Activated CD8-positive, alpha-beta T cell treated with anti-CD3 and anti-CD28 coated beads for 36 hours (primary cell): ENCODE results near the gene DPF3. TPM values are rescaled to one million over a fixed set of nuclear protein-coding genes. Genes with fewer than 3 reads are reported as not detected.

Experiments used
- ATAC-seq: fragments of 200-7000 bp; cut with Tn5 transposase; one replicate; pipeline ENCODE4 v1.10.0; 2021; ENCODE audit warnings: mild to moderate bottlenecking, moderate library complexity
- CTCF ChIA-PET: fragments of 350-600 bp; sonication (Branson Sonifier 250); formaldehyde crosslinking; loops from one replicate; lab custom pipeline; 2021; ENCODE audit warnings: antibody characterized with exemption; lab: Charles Lee
- POLR2A ChIA-PET: fragments of 350-600 bp; sonication (Branson Sonifier 250); formaldehyde crosslinking; loops from one replicate; lab custom pipeline; 2021; ENCODE audit warnings: antibody characterized with exemption; lab: Charles Lee
- DNase-seq: peaks from one replicate; pipeline ENCODE4 v3.0.0-alpha.2; 2020
- H3K27ac Mint-ChIP-seq: one replicate; pipeline ENCODE4 v1.8.0; 2021; ENCODE audit warnings: mild to moderate bottlenecking, mixed read lengths
- H3K27me3 Mint-ChIP-seq: one replicate; pipeline ENCODE4 v1.8.0; 2021; ENCODE audit warnings: mixed read lengths
- H3K36me3 Mint-ChIP-seq: one replicate; pipeline ENCODE4 v1.8.0; 2021; ENCODE audit warnings: low read depth, mixed read lengths
- H3K4me1 Mint-ChIP-seq: one replicate; pipeline ENCODE4 v1.8.0; 2021; ENCODE audit warnings: low read depth, mixed read lengths
- H3K4me3 Mint-ChIP-seq: one replicate; pipeline ENCODE4 v1.8.0; 2021; ENCODE audit warnings: mild to moderate bottlenecking, moderate library complexity, mixed read lengths
- H3K9me3 Mint-ChIP-seq: one replicate; pipeline ENCODE4 v1.8.0; 2021; ENCODE audit warnings: mixed read lengths
- intact Hi-C: fragments of 100-400 bp; cut with micrococcal nuclease; formaldehyde crosslinking; loops from one replicate; pipeline ENCODE4 v1.10.0; 2022
- total RNA-seq, 2 experiments: library from RNA; stranded (reverse); gene quantifications; one replicate each; pipeline ENCODE4 v1.2.3, GENCODE V29; 2021
- TF ChIP-seq, protein P1 (sequence below): fragments of 200-600 bp; IDR thresholded peaks from one replicate; pipeline ENCODE4 v1.8.0; 2022; ENCODE audit warnings: antibody characterized with exemption, mild to moderate bottlenecking

The DPF3 gene
- total RNA-seq, 2 experiments from 2014 or later, result 0.13 to 0.54 TPM

DNA sequence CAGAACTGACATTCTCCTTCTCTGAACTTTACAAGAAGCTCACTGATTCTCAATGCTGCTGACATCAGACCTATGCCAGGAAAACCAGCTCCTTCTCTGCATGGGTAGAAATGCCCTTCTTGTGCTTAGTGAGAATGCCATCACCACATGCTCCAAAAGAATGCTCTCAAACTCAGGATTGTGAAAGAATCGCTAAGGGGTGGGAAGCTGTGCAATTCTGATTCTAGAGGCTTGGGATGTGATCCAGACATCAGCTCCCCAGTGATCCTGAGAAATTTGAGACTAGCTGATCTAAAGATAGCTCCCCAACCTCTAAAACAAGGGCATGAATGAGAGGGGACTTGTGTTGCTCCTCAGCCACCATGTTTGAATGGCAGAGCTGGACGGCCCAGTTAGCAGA lies 113.2 kb downstream of the DPF3 start:
- intact Hi-C loops, result no loop called here
- DNase-seq, result no peak
- peaks cover 6% of the 10 kb centered on the region for H3K9me3 Mint-ChIP-seq
- H3K27ac Mint-ChIP-seq, result no peak overlapping the region
- peaks cover 9% of the 10 kb centered on the region for H3K4me1 Mint-ChIP-seq
- H3K36me3 Mint-ChIP-seq, result no peaks in the 10 kb centered on the region
- ChIA-PET CTCF (interaction anchor here (1.1 kb wide), 1 partner anchor 20 kb away, joined by 3 read pairs; no protein-coding TSS in a partner anchor), POLR2A (interaction anchor here (1.3 kb wide), 1 partner anchor 13 kb away, joined by 3 read pairs; no protein-coding TSS in a partner anchor)
- TF ChIP-seq, protein P1, sequence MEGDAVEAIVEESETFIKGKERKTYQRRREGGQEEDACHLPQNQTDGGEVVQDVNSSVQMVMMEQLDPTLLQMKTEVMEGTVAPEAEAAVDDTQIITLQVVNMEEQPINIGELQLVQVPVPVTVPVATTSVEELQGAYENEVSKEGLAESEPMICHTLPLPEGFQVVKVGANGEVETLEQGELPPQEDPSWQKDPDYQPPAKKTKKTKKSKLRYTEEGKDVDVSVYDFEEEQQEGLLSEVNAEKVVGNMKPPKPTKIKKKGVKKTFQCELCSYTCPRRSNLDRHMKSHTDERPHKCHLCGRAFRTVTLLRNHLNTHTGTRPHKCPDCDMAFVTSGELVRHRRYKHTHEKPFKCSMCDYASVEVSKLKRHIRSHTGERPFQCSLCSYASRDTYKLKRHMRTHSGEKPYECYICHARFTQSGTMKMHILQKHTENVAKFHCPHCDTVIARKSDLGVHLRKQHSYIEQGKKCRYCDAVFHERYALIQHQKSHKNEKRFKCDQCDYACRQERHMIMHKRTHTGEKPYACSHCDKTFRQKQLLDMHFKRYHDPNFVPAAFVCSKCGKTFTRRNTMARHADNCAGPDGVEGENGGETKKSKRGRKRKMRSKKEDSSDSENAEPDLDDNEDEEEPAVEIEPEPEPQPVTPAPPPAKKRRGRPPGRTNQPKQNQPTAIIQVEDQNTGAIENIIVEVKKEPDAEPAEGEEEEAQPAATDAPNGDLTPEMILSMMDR, result no peak
- no peaks in the 10 kb centered on the region for H3K27me3 Mint-ChIP-seq
- ATAC-seq, result no peak
- H3K4me3 Mint-ChIP-seq, result no peak overlapping the region

DNA sequence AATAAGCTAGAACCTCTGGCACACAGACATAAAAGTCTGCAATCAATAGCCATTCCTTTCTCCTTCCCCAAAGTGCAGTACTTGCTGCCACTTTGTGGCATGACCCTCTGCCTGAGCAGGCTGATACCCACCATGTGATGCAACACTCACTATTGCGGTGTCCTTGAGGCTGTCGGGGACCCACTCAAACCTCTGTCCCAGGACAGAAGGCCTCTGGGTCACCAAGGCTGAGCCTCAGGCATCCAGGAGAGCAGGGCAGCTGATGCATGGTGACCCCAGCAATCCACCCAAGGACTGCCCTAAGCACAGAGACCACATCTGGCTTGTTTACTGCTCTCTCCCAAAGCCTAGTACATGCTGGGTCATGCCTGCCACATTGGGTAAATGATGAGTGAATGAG lies 114.2 kb downstream of the DPF3 start:
- intact Hi-C loops, result no loop called here
- ChIA-PET CTCF (no interaction called here), POLR2A (interaction anchor here (1.3 kb wide), 1 partner anchor 14 kb away, joined by 3 read pairs; no protein-coding TSS in a partner anchor)
- Mint-ChIP-seq H3K36me3 (no peaks in the 10 kb centered on the region), H3K4me1 (peaks cover 10% of the 10 kb centered on the region), H3K27ac (no peak overlapping the region), H3K4me3 (no peak overlapping the region), H3K9me3 (peaks cover 6% of the 10 kb centered on the region), H3K27me3 (peaks cover 3% of the 10 kb centered on the region)
- ATAC-seq, result no peak
- no peak for DNase-seq
- TF ChIP-seq, protein P1, result no peak

DNA sequence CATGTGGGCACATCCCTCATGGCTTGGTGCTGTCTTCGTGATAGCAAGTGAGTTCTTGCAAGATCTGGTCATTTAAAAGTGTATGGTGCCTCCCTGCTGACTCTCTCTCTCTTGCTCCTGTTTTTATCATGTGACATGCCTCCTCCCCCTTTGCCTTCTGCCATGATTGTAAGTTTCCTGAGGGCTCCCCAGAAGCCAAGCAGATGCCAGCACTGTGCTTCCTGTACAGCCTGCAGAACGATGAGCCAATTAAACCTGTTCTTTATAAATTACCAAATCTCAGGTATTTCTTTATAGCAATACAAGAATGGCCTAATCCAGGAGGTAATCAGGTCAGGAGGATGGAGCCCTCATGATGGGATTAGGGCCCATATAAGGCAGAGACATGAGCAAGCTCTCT lies 116.3 kb downstream of the DPF3 start:
- CTCF ChIA-PET, result no interaction called here
- H3K9me3 Mint-ChIP-seq, result peaks cover 6% of the 10 kb centered on the region
- no peak for ATAC-seq

DNA sequence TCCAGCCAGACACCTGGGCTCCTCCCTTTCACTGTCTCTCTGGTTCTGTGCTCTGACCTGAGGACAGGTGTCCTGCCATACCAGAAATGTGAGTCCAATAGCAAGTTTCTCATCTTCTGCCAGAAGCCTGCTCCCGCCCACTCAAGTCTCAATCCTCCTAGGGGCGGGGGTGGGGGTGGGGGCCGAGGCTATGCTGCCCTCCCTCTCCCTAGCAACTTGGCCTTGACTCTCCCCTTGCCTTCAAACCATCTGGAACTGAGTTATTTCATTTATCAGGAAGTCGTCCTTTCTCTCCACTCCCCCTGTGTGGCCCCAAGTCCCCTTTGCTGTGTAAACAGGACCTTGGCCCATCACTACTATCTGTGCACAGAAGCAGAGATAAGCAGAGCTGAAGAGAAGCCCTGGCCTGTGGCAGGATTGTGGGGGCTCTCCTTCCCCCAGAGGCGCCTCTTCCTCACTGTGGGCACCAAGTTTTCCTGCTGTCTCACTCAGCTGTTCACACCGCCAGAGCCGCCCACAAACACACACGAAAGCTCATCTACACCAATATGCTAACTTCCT lies 117.1 kb downstream of the DPF3 start:
- H3K27ac Mint-ChIP-seq, result no peak overlapping the region
- no peaks in the 10 kb centered on the region for H3K36me3 Mint-ChIP-seq
- no peak overlapping the region for H3K4me3 Mint-ChIP-seq
- POLR2A ChIA-PET, result no interaction called here
- H3K9me3 Mint-ChIP-seq, result peaks cover 6% of the 10 kb centered on the region
- H3K27me3 Mint-ChIP-seq, result peaks cover 3% of the 10 kb centered on the region
- ATAC-seq (no peak), DNase-seq (no peak)
- intact Hi-C loops, result no loop called here
- peaks cover 10% of the 10 kb centered on the region for H3K4me1 Mint-ChIP-seq
- CTCF ChIA-PET, result no interaction called here
- TF ChIP-seq, protein P1, result no peak

More for the DNA sequence above, 116.3 kb downstream of the DPF3 start:
- H3K36me3 Mint-ChIP-seq, result no peaks in the 10 kb centered on the region
- intact Hi-C loops, result no loop called here
- TF ChIP-seq, protein P1, result no peak
- H3K27ac Mint-ChIP-seq, result no peak overlapping the region
- POLR2A ChIA-PET, result no interaction called here
- H3K4me1 Mint-ChIP-seq, result peaks cover 10% of the 10 kb centered on the region
- H3K27me3 Mint-ChIP-seq, result peaks cover 3% of the 10 kb centered on the region
- DNase-seq, result no peak
- H3K4me3 Mint-ChIP-seq, result no peak overlapping the region

DNA sequence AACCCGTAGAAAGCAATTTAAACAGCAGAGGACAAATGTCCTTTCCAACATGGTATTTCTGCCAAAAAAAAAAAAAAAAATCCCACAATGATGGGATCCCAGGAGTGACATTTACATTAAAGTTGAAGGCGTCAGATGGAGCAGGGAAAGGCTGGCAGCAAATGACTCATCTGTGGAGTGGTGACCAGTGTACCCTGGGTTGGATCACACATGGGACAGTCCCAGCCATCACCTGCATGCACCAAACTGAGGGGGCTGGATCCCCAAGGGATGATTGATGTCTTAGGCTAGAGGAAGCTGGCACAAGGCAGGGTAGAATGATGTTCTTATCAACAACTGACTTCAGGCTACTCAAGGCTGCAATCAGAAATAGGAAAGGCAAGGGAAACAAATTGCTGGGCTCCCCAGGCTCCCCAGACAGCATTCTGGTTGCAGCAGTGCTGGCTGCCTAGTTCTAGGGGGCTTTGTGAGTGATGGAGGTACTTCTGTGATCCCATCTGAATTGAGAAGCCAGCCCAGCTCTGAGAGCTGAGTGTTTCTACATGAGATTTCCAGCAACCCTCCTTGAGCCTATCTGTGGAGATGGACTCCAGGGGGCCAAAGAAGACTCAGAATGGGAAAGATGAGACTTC lies 117.9 kb downstream of the DPF3 start:
- H3K27me3 Mint-ChIP-seq, result peaks cover 3% of the 10 kb centered on the region
- TF ChIP-seq, protein P1, result no peak
- no peak for DNase-seq
- intact Hi-C loops, result no loop called here
- no peak for ATAC-seq
- H3K4me1 Mint-ChIP-seq, result peaks cover 10% of the 10 kb centered on the region
- no peak overlapping the region for H3K4me3 Mint-ChIP-seq
- no peaks in the 10 kb centered on the region for H3K36me3 Mint-ChIP-seq
- peaks cover 6% of the 10 kb centered on the region for H3K9me3 Mint-ChIP-seq
- CTCF ChIA-PET, result no interaction called here
- no peak overlapping the region for H3K27ac Mint-ChIP-seq
- POLR2A ChIA-PET, result no interaction called here
